ENCODE results near the gene POLQ. TPM values are rescaled to one million over a fixed set of nuclear protein-coding genes. Genes with fewer than 3 reads are reported as not detected.
A peak's percentile ranks its signal among the peaks of the same experiment; 100 is the strongest.

POLQ gene
- total and polyA plus RNA-seq, 7 experiments from 2014 or later, result 0.04 to 26.6 (median 0.24) TPM

- H3K27ac ChIP-seq (ENCODE audit: low read depth, low read length), result no peak overlapping the region
- no peaks in the 10 kb centered on the region for H3K36me3 ChIP-seq (ENCODE audit: control insufficient read depth in 2 of 3, insufficient read depth in 3 of 3, low read length in 3 of 3)
- CTCF ChIA-PET, result interaction anchor here (0.8 to 1.2 kb wide), 2 partner anchors 813 to 1657 kb away, joined by 3 read pairs; partner anchors contain the start of gene SEC22A
- no peaks in the 10 kb centered on the region for H3K27me3 Mint-ChIP-seq
- POLR2A ChIA-PET, result interaction anchor here (2.1 kb wide), 1 partner anchor 115 kb away, joined by 9 read pairs; the partner anchor contains the start of gene HCLS1
- peak overlapping the region in 5 of 9 donors; percentile 43 to 95 (median 66) for H3K27ac Mint-ChIP-seq
- H3K36me3 Mint-ChIP-seq, result peaks cover 0 to 2% (median 0%) of the 10 kb centered on the region in 5 donors
- H3K4me1 Mint-ChIP-seq, result peaks cover 6 to 38% (median 10%) of the 10 kb centered on the region in 7 donors
- H3K4me3 Mint-ChIP-seq, result peak overlapping the region; percentile 81 to 95 (median 92)
- ATAC-seq (no peak), DNase-seq (no peak)
- H3K4me3 ChIP-seq (ENCODE audit: low read length), result peak overlapping the region; percentile 81
- no peaks in the 10 kb centered on the region for H3K9me3 Mint-ChIP-seq
- intact Hi-C loops (cut with micrococcal nuclease), result loop anchor here (1.0 to 10.0 kb wide), 7 partner anchors 113 to 1657 kb away; partner anchors contain the start of genes GTF2E1 (in 1 of the 2), HSPBAP1 (in 1 of the 2), KPNA1 (in 1 of the 2) and RABL3 (in 1 of the 2)
- H3K27me3 ChIP-seq (ENCODE audit: control insufficient read depth in 2 of 2, insufficient read depth in 2 of 2, low read length in 2 of 2), result no peaks in the 10 kb centered on the region
- peaks cover 0 to 5% of the 10 kb centered on the region in 2 donors for H3K4me1 ChIP-seq (ENCODE audit: control insufficient read depth in 2 of 2, insufficient read depth in 2 of 2, low read length in 2 of 2)
- H3K9me3 ChIP-seq (ENCODE audit: control insufficient read depth in 2 of 3, low read length in 3 of 3), result no peaks in the 10 kb centered on the region
Measured at GRCh38 chr3:121545049-121545573, 677 bp downstream of the POLQ start.

GRCh38 chr3:121542924-121543323 is 2.9 kb downstream of the POLQ start:
- Histone ChIP-seq H3K4me1 (ENCODE audit: control insufficient read depth in 2 of 2, insufficient read depth in 2 of 2, low read length in 2 of 2) (peaks cover 0 to 5% of the 10 kb centered on the region in 2 donors), H3K27me3 (ENCODE audit: control insufficient read depth in 2 of 2, insufficient read depth in 2 of 2, low read length in 2 of 2) (no peaks in the 10 kb centered on the region), H3K9me3 (ENCODE audit: control insufficient read depth in 2 of 3, low read length in 3 of 3) (no peaks in the 10 kb centered on the region), H3K27ac (ENCODE audit: low read depth, low read length) (no peak overlapping the region), H3K36me3 (ENCODE audit: control insufficient read depth in 2 of 3, insufficient read depth in 3 of 3, low read length in 3 of 3) (no peaks in the 10 kb centered on the region), H3K4me3 (ENCODE audit: low read length) (no peak overlapping the region)
- no peaks in the 10 kb centered on the region for H3K27me3 Mint-ChIP-seq
- ATAC-seq (no peak), DNase-seq (no peak)
- intact Hi-C loops (cut with micrococcal nuclease), result loop anchor here in 1 of 2 donors (10.0 kb wide), 1 partner anchor 978 kb away; no protein-coding TSS in a partner anchor
- POLR2A ChIA-PET, result no interaction called here
- CTCF ChIA-PET, result no interaction called here
- H3K4me1 Mint-ChIP-seq, result peaks cover 6 to 50% (median 10%) of the 10 kb centered on the region in 7 donors
- H3K36me3 Mint-ChIP-seq, result peaks cover 0 to 7% (median 0%) of the 10 kb centered on the region in 5 donors
- H3K4me3 Mint-ChIP-seq, result no peak overlapping the region
- H3K9me3 Mint-ChIP-seq, result no peaks in the 10 kb centered on the region
- H3K27ac Mint-ChIP-seq, result peak overlapping the region in 1 of 9 donors; percentile 7

- Histone ChIP-seq H3K4me1 (ENCODE audit: control insufficient read depth in 2 of 2, insufficient read depth in 2 of 2, low read length in 2 of 2) (no peaks in the 10 kb centered on the region), H3K27me3 (ENCODE audit: control insufficient read depth in 2 of 2, insufficient read depth in 2 of 2, low read length in 2 of 2) (no peaks in the 10 kb centered on the region), H3K4me3 (ENCODE audit: low read length) (no peak overlapping the region), H3K36me3 (ENCODE audit: control insufficient read depth in 2 of 3, insufficient read depth in 3 of 3, low read length in 3 of 3) (no peaks in the 10 kb centered on the region), H3K9me3 (ENCODE audit: control insufficient read depth in 2 of 3, low read length in 3 of 3) (no peaks in the 10 kb centered on the region), H3K27ac (ENCODE audit: low read depth, low read length) (no peak overlapping the region)
- intact Hi-C loops (cut with micrococcal nuclease), result no loop called here
- DNase-seq (no peak), ATAC-seq (no peak)
- Mint-ChIP-seq H3K4me1 (peaks cover 0 to 12% (median 0%) of the 10 kb centered on the region in 7 donors), H3K36me3 (peaks cover 0 to 25% (median 0%) of the 10 kb centered on the region in 5 donors), H3K27me3 (no peaks in the 10 kb centered on the region), H3K27ac (peak overlapping the region in 2 of 9 donors; percentile 8 to 25), H3K9me3 (no peaks in the 10 kb centered on the region), H3K4me3 (no peak overlapping the region)
- ChIA-PET POLR2A (no interaction called here), CTCF (no interaction called here)
Measured at GRCh38 chr3:121531269-121531668, 14.5 kb downstream of the POLQ start.

DNA sequence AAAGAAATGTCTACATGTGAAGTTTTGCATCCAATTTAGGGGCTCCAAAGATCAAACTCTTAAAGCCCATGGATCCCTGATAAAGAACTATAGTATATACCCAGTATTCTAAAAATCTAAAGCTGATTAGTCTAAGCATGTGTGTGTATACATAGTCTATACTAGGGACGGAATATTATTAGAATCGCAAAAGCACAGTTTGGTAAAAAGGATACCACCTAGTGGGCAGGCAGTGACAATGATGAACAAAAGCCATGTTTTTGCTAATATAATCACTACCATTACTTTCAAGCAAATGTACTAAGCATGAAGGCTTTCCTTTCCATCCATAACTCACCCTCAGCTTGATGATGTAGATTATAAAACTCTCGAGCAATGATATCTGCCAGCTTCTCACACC is 16.5 kb downstream of the POLQ start:
- CTCF ChIA-PET, result no interaction called here
- no peaks in the 10 kb centered on the region for H3K27me3 Mint-ChIP-seq

GRCh38 chr3:121520510-121520909 is 25.3 kb downstream of the POLQ start:
- H3K4me1 ChIP-seq (ENCODE audit: control insufficient read depth in 2 of 2, insufficient read depth in 2 of 2, low read length in 2 of 2), result no peaks in the 10 kb centered on the region
- CTCF ChIA-PET, result no interaction called here
- Mint-ChIP-seq H3K9me3 (peaks cover 1 to 22% (median 13%) of the 10 kb centered on the region in 11 donors), H3K27ac (no peak overlapping the region), H3K4me1 (peaks cover 0 to 2% (median 0%) of the 10 kb centered on the region in 7 donors), H3K36me3 (peaks cover 0 to 58% (median 8%) of the 10 kb centered on the region in 5 donors), H3K27me3 (no peaks in the 10 kb centered on the region), H3K4me3 (no peak overlapping the region)
- intact Hi-C loops (cut with micrococcal nuclease), result no loop called here
- DNase-seq (no peak), ATAC-seq (no peak)
- POLR2A ChIA-PET, result no interaction called here
- H3K4me3 ChIP-seq (ENCODE audit: low read length), result no peak overlapping the region
- H3K9me3 ChIP-seq (ENCODE audit: control insufficient read depth in 2 of 3, low read length in 3 of 3), result peaks cover 0 to 5% (median 5%) of the 10 kb centered on the region in 3 experiments
- H3K36me3 ChIP-seq (ENCODE audit: control insufficient read depth in 2 of 3, insufficient read depth in 3 of 3, low read length in 3 of 3), result no peaks in the 10 kb centered on the region
- no peak overlapping the region for H3K27ac ChIP-seq (ENCODE audit: low read depth, low read length)
- no peaks in the 10 kb centered on the region for H3K27me3 ChIP-seq (ENCODE audit: control insufficient read depth in 2 of 2, insufficient read depth in 2 of 2, low read length in 2 of 2)

More for the DNA sequence above, 16.5 kb downstream of the POLQ start:
- Histone ChIP-seq H3K27me3 (ENCODE audit: control insufficient read depth in 2 of 2, insufficient read depth in 2 of 2, low read length in 2 of 2) (no peaks in the 10 kb centered on the region), H3K9me3 (ENCODE audit: control insufficient read depth in 2 of 3, low read length in 3 of 3) (no peaks in the 10 kb centered on the region), H3K27ac (ENCODE audit: low read depth, low read length) (no peak overlapping the region), H3K36me3 (ENCODE audit: control insufficient read depth in 2 of 3, insufficient read depth in 3 of 3, low read length in 3 of 3) (no peaks in the 10 kb centered on the region), H3K4me1 (ENCODE audit: control insufficient read depth in 2 of 2, insufficient read depth in 2 of 2, low read length in 2 of 2) (no peaks in the 10 kb centered on the region), H3K4me3 (ENCODE audit: low read length) (no peak overlapping the region)
- Mint-ChIP-seq H3K4me1 (peaks cover 0 to 12% (median 0%) of the 10 kb centered on the region in 7 donors), H3K27ac (no peak overlapping the region), H3K4me3 (no peak overlapping the region), H3K36me3 (peaks cover 0 to 29% (median 0%) of the 10 kb centered on the region in 5 donors), H3K9me3 (no peaks in the 10 kb centered on the region)
- POLR2A ChIA-PET, result no interaction called here
- ATAC-seq, result no peak
- DNase-seq, result no peak
- intact Hi-C loops (cut with micrococcal nuclease), result no loop called here

DNA sequence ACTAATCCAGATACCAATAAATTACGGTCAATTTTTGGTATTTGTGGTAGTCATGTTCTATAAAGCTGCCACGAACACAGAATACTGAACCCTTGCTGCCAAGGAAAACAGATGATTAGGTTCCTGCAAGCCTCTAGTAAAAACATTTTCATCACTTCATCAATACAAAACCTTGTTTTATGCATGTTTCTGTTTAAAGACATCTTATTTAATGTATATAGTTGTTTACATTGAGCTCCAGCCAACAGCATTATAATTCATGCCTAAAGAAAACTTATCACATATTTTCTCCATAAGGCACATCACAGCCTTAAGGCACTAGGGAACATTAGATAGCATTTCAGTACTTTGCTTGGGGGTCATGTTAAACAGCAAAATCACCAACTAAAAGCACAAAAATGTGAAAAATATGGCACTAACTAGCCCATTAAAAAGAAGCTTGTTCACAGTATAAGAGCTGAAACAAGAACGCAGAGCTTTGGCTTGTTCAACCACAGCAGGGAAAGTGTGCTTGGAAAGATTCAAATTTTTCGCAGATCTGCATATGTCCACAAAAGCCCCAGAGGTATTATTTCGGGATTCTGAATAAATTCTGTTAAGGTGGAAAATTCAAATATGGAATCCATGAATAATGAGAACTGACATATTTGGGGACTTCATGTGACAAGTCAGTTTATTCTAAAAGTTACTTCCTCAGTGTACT is 27.7 kb downstream of the POLQ start:
- Histone ChIP-seq H3K27me3 (ENCODE audit: control insufficient read depth in 2 of 2, insufficient read depth in 2 of 2, low read length in 2 of 2) (no peaks in the 10 kb centered on the region), H3K9me3 (ENCODE audit: control insufficient read depth in 2 of 3, low read length in 3 of 3) (peaks cover 0 to 10% (median 5%) of the 10 kb centered on the region in 3 experiments), H3K4me3 (ENCODE audit: low read length) (no peak overlapping the region), H3K4me1 (ENCODE audit: control insufficient read depth in 2 of 2, insufficient read depth in 2 of 2, low read length in 2 of 2) (no peaks in the 10 kb centered on the region), H3K27ac (ENCODE audit: low read depth, low read length) (no peak overlapping the region), H3K36me3 (ENCODE audit: control insufficient read depth in 2 of 3, insufficient read depth in 3 of 3, low read length in 3 of 3) (no peaks in the 10 kb centered on the region)
- POLR2A ChIA-PET, result interaction anchor here (0.6 kb wide), 1 partner anchor 36 kb away, joined by 3 read pairs; no protein-coding TSS in a partner anchor
- intact Hi-C loops (cut with micrococcal nuclease), result no loop called here
- no peaks in the 10 kb centered on the region for H3K4me1 Mint-ChIP-seq
- ATAC-seq (no peak), DNase-seq (no peak)
- H3K27me3 Mint-ChIP-seq, result no peaks in the 10 kb centered on the region
- peaks cover 0 to 70% (median 8%) of the 10 kb centered on the region in 5 donors for H3K36me3 Mint-ChIP-seq
- no peak overlapping the region for H3K27ac Mint-ChIP-seq
- no peak overlapping the region for H3K4me3 Mint-ChIP-seq
- CTCF ChIA-PET, result no interaction called here
- H3K9me3 Mint-ChIP-seq, result peaks cover 5 to 34% (median 15%) of the 10 kb centered on the region in 11 donors

Measured in naive thymus-derived CD4-positive, alpha-beta T cell (primary cell).